ENCODE data around the gene COMMD10. TPM values are rescaled to one million over a fixed set of nuclear protein-coding genes. Genes with fewer than 3 reads are reported as not detected.

COMMD10 gene
- total RNA-seq, 4 donors from 2014 or later, result 10.6 to 34.6 (median 15.2) TPM

- TF ChIP-seq, protein P1, sequence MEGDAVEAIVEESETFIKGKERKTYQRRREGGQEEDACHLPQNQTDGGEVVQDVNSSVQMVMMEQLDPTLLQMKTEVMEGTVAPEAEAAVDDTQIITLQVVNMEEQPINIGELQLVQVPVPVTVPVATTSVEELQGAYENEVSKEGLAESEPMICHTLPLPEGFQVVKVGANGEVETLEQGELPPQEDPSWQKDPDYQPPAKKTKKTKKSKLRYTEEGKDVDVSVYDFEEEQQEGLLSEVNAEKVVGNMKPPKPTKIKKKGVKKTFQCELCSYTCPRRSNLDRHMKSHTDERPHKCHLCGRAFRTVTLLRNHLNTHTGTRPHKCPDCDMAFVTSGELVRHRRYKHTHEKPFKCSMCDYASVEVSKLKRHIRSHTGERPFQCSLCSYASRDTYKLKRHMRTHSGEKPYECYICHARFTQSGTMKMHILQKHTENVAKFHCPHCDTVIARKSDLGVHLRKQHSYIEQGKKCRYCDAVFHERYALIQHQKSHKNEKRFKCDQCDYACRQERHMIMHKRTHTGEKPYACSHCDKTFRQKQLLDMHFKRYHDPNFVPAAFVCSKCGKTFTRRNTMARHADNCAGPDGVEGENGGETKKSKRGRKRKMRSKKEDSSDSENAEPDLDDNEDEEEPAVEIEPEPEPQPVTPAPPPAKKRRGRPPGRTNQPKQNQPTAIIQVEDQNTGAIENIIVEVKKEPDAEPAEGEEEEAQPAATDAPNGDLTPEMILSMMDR (IDR thresholded peaks at IDR 0.05 in 4 of 5, conservative IDR thresholded peaks at IDR 0.05 in 1 of 5), result no peak
- TF ChIP-seq POLR2A (IDR thresholded peaks at IDR 0.05), result no peak
- ATAC-seq, result no peak
- H3K36me3 ChIP-seq, result peaks cover 0 to 38% of the 10 kb centered on the region in 2 donors
- H3K27ac ChIP-seq, result no peak overlapping the region
- H3K27me3 ChIP-seq, result no peaks in the 10 kb centered on the region
- no peaks in the 10 kb centered on the region for H3K4me1 ChIP-seq
- H3K4me3 ChIP-seq, result no peak overlapping the region
- intact Hi-C loops (cut with DNase I; ENCODE audit: low total_unique reads) (no loop called here), in situ Hi-C loops (cut with MboI; ENCODE audit: low sequenced_read_pairs in 4 of 4) (no loop called here)
- no peak for DNase-seq
- no peaks in the 10 kb centered on the region for H3K9me3 ChIP-seq
These were observed 215.2 kb downstream of the COMMD10 start for GRCh38 chr5:116299746-116300640.

DNA sequence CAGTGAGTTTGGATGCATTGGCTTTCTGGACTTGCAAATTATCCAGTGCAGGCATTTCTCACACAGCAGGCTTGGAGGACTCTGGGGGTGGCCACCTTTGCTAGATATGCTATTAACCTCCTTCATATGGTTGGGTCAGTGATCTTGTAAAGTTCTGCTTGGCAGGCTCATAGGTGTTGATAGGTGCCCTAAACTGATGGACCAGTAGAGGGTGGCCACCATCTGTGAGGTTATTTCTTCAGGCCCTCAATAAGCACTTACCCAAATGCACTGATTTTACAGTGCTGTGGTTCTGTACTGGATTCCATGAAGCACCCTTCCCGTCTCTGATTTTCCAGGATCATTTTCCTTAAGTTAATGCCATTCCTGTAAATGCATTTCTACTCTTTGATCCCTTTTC, 216.3 kb downstream of the COMMD10 start:
- TF ChIP-seq, protein P1 (IDR thresholded peaks at IDR 0.05 in 4 of 5, conservative IDR thresholded peaks at IDR 0.05 in 1 of 5), result no peak
- TF ChIP-seq POLR2A (IDR thresholded peaks at IDR 0.05), result no peak
- Histone ChIP-seq H3K4me3 (no peak overlapping the region), H3K4me1 (no peaks in the 10 kb centered on the region), H3K36me3 (peaks cover 0 to 49% of the 10 kb centered on the region in 2 donors), H3K27ac (no peak overlapping the region), H3K9me3 (no peaks in the 10 kb centered on the region), H3K27me3 (no peaks in the 10 kb centered on the region)
- ATAC-seq (no peak), DNase-seq (no peak)
- intact Hi-C loops (cut with DNase I; ENCODE audit: low total_unique reads), result no loop called here
- in situ Hi-C loops (cut with MboI; ENCODE audit: low sequenced_read_pairs in 4 of 4), result no loop called here

GRCh38 chr5:116303340-116303739, 218.5 kb downstream of the COMMD10 start:
- in situ Hi-C loops (cut with MboI; ENCODE audit: low sequenced_read_pairs in 4 of 4), result no loop called here
- H3K27ac ChIP-seq, result no peak overlapping the region
- intact Hi-C loops (cut with DNase I; ENCODE audit: low total_unique reads), result no loop called here
- H3K4me1 ChIP-seq, result no peaks in the 10 kb centered on the region
- H3K4me3 ChIP-seq, result no peak overlapping the region
- DNase-seq (no peak), ATAC-seq (no peak)
- peaks cover 0 to 14% (median 0%) of the 10 kb centered on the region in 3 donors for H3K9me3 ChIP-seq
- TF ChIP-seq, protein P1 (IDR thresholded peaks at IDR 0.05 in 4 of 5, conservative IDR thresholded peaks at IDR 0.05 in 1 of 5), result no peak
- TF ChIP-seq POLR2A (IDR thresholded peaks at IDR 0.05), result no peak
- peaks cover 0 to 61% of the 10 kb centered on the region in 2 donors for H3K36me3 ChIP-seq
- no peaks in the 10 kb centered on the region for H3K27me3 ChIP-seq

- no peak overlapping the region for H3K4me3 ChIP-seq
- in situ Hi-C loops (cut with MboI; ENCODE audit: low sequenced_read_pairs in 4 of 4) (no loop called here), intact Hi-C loops (cut with DNase I; ENCODE audit: low total_unique reads) (no loop called here)
- H3K4me1 ChIP-seq, result no peaks in the 10 kb centered on the region
- no peak for DNase-seq
- peaks cover 0 to 19% (median 0%) of the 10 kb centered on the region in 3 donors for H3K9me3 ChIP-seq
- H3K27me3 ChIP-seq, result no peaks in the 10 kb centered on the region
- TF ChIP-seq, protein P1 (IDR thresholded peaks at IDR 0.05 in 4 of 5, conservative IDR thresholded peaks at IDR 0.05 in 1 of 5), result no peak
- TF ChIP-seq POLR2A (IDR thresholded peaks at IDR 0.05), result no peak
- H3K27ac ChIP-seq, result no peak overlapping the region
- H3K36me3 ChIP-seq, result peaks cover 0 to 62% of the 10 kb centered on the region in 2 donors
- no peak for ATAC-seq
These were observed 219.0 kb downstream of the COMMD10 start for GRCh38 chr5:116303810-116304209.
